ENCODE measurements around the gene ACTR2. TPM values are rescaled to one million over a fixed set of nuclear protein-coding genes. Genes with fewer than 3 reads are reported as not detected.

ACTR2 gene
- total RNA-seq, 1 donor from 2014 or later, result 223 TPM

DNA sequence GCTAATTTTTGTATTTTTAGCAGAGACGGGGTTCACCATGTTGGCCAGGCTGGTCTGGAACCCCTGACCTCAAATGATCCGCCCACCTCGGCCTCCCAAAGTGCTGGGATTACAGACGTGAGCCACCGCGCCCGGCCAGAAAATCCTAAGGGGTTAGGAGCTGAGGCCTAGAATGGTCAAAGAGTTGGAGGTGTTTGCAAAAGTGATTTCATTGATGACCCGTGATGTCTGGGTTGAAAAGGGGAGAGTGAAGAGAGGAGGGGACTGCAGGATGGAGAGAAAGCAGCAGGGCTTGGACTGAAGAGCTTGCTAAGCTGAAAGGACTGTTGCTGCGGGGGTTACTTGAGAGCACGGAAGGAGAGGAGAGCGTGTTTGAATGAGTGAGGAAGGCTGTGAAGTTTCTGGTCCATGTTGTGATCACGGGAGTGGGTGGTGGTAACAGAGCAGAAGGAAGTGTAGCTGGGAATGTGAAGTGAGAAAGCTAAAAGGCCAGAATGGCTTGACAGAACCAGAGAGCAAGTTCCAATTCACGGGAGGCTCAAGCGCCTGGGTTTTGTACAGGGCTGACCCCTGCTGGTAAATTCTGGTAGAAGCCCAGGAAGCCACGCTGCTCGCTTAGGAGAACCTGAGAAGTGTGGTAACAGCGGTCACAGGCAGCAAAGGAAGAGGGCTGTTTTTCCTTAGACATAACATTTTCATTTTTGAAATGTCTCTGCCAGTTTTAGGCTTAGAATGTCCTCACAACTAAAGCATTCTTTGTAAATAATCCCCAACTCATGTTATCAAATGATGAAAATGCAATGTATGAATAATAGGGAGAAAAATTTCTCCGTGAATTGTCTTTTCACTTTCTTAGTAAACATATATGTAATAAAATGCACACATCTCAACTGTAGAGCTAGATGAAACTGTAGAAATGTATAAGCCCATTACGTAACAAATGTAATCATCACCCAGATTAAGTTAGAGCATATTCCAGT, 40.5 kb upstream of the ACTR2 start:
- H3K27ac Mint-ChIP-seq (ENCODE audit: unreplicated experiment), result no peak overlapping the region
- TF ChIP-seq, protein P1, sequence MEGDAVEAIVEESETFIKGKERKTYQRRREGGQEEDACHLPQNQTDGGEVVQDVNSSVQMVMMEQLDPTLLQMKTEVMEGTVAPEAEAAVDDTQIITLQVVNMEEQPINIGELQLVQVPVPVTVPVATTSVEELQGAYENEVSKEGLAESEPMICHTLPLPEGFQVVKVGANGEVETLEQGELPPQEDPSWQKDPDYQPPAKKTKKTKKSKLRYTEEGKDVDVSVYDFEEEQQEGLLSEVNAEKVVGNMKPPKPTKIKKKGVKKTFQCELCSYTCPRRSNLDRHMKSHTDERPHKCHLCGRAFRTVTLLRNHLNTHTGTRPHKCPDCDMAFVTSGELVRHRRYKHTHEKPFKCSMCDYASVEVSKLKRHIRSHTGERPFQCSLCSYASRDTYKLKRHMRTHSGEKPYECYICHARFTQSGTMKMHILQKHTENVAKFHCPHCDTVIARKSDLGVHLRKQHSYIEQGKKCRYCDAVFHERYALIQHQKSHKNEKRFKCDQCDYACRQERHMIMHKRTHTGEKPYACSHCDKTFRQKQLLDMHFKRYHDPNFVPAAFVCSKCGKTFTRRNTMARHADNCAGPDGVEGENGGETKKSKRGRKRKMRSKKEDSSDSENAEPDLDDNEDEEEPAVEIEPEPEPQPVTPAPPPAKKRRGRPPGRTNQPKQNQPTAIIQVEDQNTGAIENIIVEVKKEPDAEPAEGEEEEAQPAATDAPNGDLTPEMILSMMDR (IDR thresholded peaks at IDR 0.05; ENCODE audit: partially characterized antibody, unreplicated experiment), result peak; percentile 73
- peak; percentile 83 for DNase-seq
- H3K4me1 Mint-ChIP-seq (ENCODE audit: low read depth, unreplicated experiment), result no peaks in the 10 kb centered on the region
- H3K27me3 Mint-ChIP-seq (ENCODE audit: unreplicated experiment), result peaks cover 2% of the 10 kb centered on the region
- H3K9me3 Mint-ChIP-seq (ENCODE audit: unreplicated experiment), result no peaks in the 10 kb centered on the region
- H3K4me3 Mint-ChIP-seq (ENCODE audit: unreplicated experiment), result no peak overlapping the region
- H3K36me3 Mint-ChIP-seq (ENCODE audit: unreplicated experiment), result no peaks in the 10 kb centered on the region

DNA sequence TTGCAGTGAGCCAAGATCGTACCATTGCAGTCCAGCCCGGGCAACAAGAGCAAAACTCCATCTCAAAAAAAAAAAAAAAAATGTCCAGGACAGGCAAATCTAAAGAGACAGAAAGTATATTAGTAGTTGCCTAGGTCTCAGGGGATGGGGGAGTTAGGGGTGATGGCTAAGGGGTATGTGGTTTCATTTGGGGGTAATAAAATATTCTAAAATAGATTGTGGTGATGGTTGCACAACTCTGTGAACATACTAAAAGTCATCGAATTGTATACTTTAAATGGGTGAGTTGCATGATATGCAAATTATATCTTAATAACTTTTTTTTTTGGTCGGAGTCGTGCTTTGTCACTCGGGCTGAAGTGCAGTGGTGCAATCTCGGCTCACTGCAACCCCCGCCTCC, 34.2 kb upstream of the ACTR2 start:
- H3K4me3 Mint-ChIP-seq (ENCODE audit: unreplicated experiment), result no peak overlapping the region
- H3K27ac Mint-ChIP-seq (ENCODE audit: unreplicated experiment), result no peak overlapping the region
- DNase-seq, result no peak
- no peaks in the 10 kb centered on the region for H3K4me1 Mint-ChIP-seq (ENCODE audit: low read depth, unreplicated experiment)
- peaks cover 2% of the 10 kb centered on the region for H3K27me3 Mint-ChIP-seq (ENCODE audit: unreplicated experiment)
- H3K36me3 Mint-ChIP-seq (ENCODE audit: unreplicated experiment), result no peaks in the 10 kb centered on the region
- H3K9me3 Mint-ChIP-seq (ENCODE audit: unreplicated experiment), result peaks cover 2% of the 10 kb centered on the region
- TF ChIP-seq, protein P1 (IDR thresholded peaks at IDR 0.05; ENCODE audit: partially characterized antibody, unreplicated experiment), result no peak

DNA sequence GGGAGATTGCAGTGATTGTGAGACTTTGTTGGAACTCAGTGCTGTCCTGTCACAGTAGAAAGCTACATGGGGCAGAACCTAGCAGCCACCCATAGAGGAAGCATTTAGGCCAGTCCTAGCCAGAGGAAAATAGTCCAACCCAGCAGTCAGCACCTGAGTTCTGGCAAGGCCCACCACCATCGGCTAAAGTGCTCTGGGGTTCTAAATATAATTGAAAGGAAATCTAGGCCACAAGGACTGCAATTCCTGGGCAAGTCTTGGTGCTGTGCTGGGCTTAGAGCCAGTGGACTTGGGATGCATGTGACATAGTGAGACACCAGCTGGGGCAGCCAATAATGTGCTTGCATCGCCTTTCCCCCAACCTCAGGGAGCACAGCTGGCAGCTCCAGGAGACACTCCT, 28.9 kb upstream of the ACTR2 start:
- Mint-ChIP-seq H3K36me3 (ENCODE audit: unreplicated experiment) (peaks cover 4% of the 10 kb centered on the region), H3K4me1 (ENCODE audit: low read depth, unreplicated experiment) (no peaks in the 10 kb centered on the region), H3K27me3 (ENCODE audit: unreplicated experiment) (peaks cover 2% of the 10 kb centered on the region), H3K27ac (ENCODE audit: unreplicated experiment) (no peak overlapping the region), H3K4me3 (ENCODE audit: unreplicated experiment) (no peak overlapping the region), H3K9me3 (ENCODE audit: unreplicated experiment) (no peaks in the 10 kb centered on the region)
- TF ChIP-seq, protein P1 (IDR thresholded peaks at IDR 0.05; ENCODE audit: partially characterized antibody, unreplicated experiment), result no peak
- no peak for DNase-seq

DNA sequence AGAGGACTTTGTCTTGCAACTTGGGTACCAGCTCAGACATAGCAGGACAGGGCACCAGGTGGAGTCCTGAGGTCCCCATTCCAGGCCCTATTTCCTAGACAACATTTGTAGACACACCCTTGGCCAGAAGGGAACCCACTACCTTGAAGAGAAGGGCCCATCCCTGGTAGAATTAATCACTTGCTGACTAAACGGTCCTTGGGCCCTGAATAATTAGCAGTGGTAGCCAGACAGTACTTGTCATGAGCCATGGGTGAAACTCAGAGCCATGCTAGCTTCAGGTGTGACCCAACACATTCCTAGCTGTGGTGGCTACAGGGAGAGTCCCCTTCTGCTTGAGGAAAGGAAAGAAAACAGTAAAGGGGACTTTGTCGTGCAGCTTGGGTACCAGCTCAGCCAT, 28.5 kb upstream of the ACTR2 start:
- no peak for DNase-seq
- TF ChIP-seq, protein P1 (IDR thresholded peaks at IDR 0.05; ENCODE audit: partially characterized antibody, unreplicated experiment), result no peak
- Mint-ChIP-seq H3K27ac (ENCODE audit: unreplicated experiment) (no peak overlapping the region), H3K27me3 (ENCODE audit: unreplicated experiment) (peaks cover 2% of the 10 kb centered on the region), H3K4me3 (ENCODE audit: unreplicated experiment) (no peak overlapping the region), H3K4me1 (ENCODE audit: low read depth, unreplicated experiment) (no peaks in the 10 kb centered on the region), H3K9me3 (ENCODE audit: unreplicated experiment) (no peaks in the 10 kb centered on the region), H3K36me3 (ENCODE audit: unreplicated experiment) (peaks cover 8% of the 10 kb centered on the region)

DNA sequence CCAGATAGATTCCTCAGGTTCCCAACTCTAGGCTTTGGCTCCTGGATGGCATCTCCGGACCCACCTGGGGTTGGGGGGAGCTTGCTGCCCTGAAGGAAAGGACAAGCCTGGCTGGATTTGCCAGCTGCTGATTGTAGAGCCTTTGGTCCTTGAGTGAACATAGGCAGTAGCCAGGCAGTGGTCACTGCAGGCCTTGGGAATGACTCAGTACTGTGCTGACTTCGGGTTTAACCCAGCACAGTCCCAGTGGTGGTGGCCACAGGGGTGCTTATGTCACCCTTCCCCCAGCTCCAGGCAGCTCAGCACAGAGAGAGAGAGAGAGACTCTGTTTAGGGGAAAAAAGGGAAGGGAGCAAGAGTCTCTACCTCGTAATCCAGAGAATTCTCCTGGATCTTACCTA, 27.7 kb upstream of the ACTR2 start:
- H3K4me3 Mint-ChIP-seq (ENCODE audit: unreplicated experiment), result no peak overlapping the region
- no peaks in the 10 kb centered on the region for H3K4me1 Mint-ChIP-seq (ENCODE audit: low read depth, unreplicated experiment)
- H3K27ac Mint-ChIP-seq (ENCODE audit: unreplicated experiment), result no peak overlapping the region
- no peaks in the 10 kb centered on the region for H3K9me3 Mint-ChIP-seq (ENCODE audit: unreplicated experiment)
- no peak for DNase-seq
- H3K36me3 Mint-ChIP-seq (ENCODE audit: unreplicated experiment), result peaks cover 11% of the 10 kb centered on the region
- peaks cover 2% of the 10 kb centered on the region for H3K27me3 Mint-ChIP-seq (ENCODE audit: unreplicated experiment)
- TF ChIP-seq, protein P1 (IDR thresholded peaks at IDR 0.05; ENCODE audit: partially characterized antibody, unreplicated experiment), result no peak

All from glutamatergic neuron (in vitro differentiated cells).